Parathyroid adenoma (tissue), 2 donors: ENCODE measurements around the gene ZMAT3.

Experiments used
- H2AFZ ChIP-seq: fragments of 300-600 bp; sonication (generic); one replicate; pipeline ENCODE4 v1.7.0; 2017; ENCODE audit warnings: antibody characterized with exemption, mild to moderate bottlenecking
- H3K27ac ChIP-seq: fragments of 300-600 bp; sonication (generic); one replicate; pipeline ENCODE4 v1.7.0; 2017
- H3K27me3 ChIP-seq: fragments of 300-600 bp; sonication (generic); one replicate; pipeline ENCODE4 v1.7.0; 2017; ENCODE audit warnings: low read length; ENCODE audit not compliant: control insufficient read depth, insufficient read depth
- H3K36me3 ChIP-seq: fragments of 300-600 bp; sonication (generic); one replicate; pipeline ENCODE4 v1.7.0; 2017; ENCODE audit warnings: low read length; ENCODE audit not compliant: control insufficient read depth, insufficient read depth
- H3K4me1 ChIP-seq: fragments of 300-600 bp; sonication (generic); one replicate; pipeline ENCODE4 v1.7.0; 2017; ENCODE audit warnings: control low read depth
- H3K4me2 ChIP-seq: fragments of 300-600 bp; sonication (generic); one replicate; pipeline ENCODE4 v1.7.0; 2017; ENCODE audit warnings: low read length
- H3K4me3 ChIP-seq: fragments of 300-600 bp; sonication (generic); one replicate; pipeline ENCODE4 v1.7.0; 2017; ENCODE audit warnings: low read depth, low read length
- H3K79me2 ChIP-seq: fragments of 300-600 bp; sonication (generic); one replicate; pipeline ENCODE4 v1.7.0; 2017; ENCODE audit warnings: control low read depth
- H3K9ac ChIP-seq: fragments of 300-600 bp; sonication (generic); one replicate; pipeline ENCODE4 v1.7.0; 2017; ENCODE audit warnings: mild to moderate bottlenecking
- H3K9me3 ChIP-seq: fragments of 300-600 bp; sonication (generic); one replicate; pipeline ENCODE4 v1.7.0; 2017; ENCODE audit warnings: low read length; ENCODE audit not compliant: control insufficient read depth
- TF ChIP-seq, protein P1 (sequence below): fragments of 300-600 bp; sonication (generic); IDR thresholded peaks from one replicate; pipeline ENCODE4 v1.7.0; 2017; ENCODE audit warnings: antibody characterized with exemption, mild to moderate bottlenecking
- donor health status: primary hyperparathyroidism.

The ZMAT3 gene

DNA sequence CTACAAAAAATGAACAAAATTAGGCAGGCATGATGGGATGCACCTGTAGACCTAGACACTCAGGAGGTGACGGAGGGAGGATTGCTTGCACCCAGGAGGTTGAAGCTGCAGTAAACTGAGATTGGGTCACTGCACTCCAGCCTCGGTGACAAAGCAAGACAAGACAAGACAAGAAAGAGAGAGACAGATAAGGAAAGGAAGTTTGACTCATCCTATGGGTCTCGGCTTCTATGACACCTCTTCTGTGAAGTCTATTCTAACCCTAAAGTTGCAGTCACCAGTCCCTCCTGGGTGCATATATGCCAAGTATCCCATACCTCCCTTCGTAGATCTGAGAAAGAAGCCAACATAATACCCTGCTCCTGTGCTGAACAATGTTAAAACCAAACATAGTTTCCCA, 7.9 kb upstream of the ZMAT3 start:
- H3K27me3 ChIP-seq = no peaks in the 10 kb centered on the region
- H3K36me3 ChIP-seq = no peaks in the 10 kb centered on the region
- no peaks in the 10 kb centered on the region for H3K79me2 ChIP-seq
- TF ChIP-seq, protein P1, sequence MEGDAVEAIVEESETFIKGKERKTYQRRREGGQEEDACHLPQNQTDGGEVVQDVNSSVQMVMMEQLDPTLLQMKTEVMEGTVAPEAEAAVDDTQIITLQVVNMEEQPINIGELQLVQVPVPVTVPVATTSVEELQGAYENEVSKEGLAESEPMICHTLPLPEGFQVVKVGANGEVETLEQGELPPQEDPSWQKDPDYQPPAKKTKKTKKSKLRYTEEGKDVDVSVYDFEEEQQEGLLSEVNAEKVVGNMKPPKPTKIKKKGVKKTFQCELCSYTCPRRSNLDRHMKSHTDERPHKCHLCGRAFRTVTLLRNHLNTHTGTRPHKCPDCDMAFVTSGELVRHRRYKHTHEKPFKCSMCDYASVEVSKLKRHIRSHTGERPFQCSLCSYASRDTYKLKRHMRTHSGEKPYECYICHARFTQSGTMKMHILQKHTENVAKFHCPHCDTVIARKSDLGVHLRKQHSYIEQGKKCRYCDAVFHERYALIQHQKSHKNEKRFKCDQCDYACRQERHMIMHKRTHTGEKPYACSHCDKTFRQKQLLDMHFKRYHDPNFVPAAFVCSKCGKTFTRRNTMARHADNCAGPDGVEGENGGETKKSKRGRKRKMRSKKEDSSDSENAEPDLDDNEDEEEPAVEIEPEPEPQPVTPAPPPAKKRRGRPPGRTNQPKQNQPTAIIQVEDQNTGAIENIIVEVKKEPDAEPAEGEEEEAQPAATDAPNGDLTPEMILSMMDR = no peak
- no peak overlapping the region for H3K4me3 ChIP-seq
- no peaks in the 10 kb centered on the region for H3K9me3 ChIP-seq
- H2AFZ ChIP-seq = no peak overlapping the region
- no peak overlapping the region for H3K9ac ChIP-seq
- H3K27ac ChIP-seq = no peak overlapping the region
- no peaks in the 10 kb centered on the region for H3K4me1 ChIP-seq
- no peak overlapping the region for H3K4me2 ChIP-seq

DNA sequence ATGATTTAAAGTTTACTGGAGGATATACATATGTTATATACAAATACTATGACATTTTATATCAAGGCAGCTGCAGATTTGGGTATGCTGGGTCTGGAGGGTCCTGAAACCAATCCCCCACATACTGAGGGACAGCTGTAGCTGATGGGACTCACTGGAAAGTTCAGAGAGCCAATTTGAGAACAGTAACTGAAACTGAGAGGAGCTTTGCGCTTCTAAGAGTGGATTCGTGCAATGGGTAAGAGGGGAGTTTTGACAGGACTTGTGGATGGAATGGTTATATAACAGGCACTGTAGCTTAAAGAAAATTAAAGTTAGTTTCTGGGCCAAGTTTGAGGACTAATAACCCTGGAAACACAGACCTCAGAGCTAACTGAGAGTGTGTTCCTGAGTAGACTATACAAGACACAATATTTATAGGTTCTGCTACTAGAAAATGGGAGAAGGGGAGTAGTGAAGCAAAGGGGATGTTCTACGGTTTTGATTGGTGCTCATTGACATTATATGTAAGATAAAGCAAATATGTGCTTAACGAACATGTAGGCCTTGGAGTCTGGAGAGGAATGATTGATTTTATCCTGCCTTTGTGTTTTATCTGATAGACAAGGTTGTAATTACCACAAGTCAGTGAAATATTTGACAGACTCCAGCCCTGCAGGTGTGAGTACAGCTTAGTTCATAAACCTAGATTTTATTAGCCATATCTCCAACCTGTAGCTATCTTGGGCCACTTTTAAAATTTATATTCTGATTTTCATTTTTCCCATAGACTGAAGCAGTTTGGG, 4.8 kb upstream of the ZMAT3 start:
- Histone ChIP-seq H3K9ac (no peak overlapping the region), H3K36me3 (no peaks in the 10 kb centered on the region), H3K4me2 (no peak overlapping the region), H3K4me3 (no peak overlapping the region), H3K9me3 (no peaks in the 10 kb centered on the region), H2AFZ (no peak overlapping the region), H3K27ac (no peak overlapping the region), H3K79me2 (no peaks in the 10 kb centered on the region), H3K27me3 (no peaks in the 10 kb centered on the region), H3K4me1 (peaks cover 3% of the 10 kb centered on the region)
- TF ChIP-seq, protein P1 = no peak

DNA sequence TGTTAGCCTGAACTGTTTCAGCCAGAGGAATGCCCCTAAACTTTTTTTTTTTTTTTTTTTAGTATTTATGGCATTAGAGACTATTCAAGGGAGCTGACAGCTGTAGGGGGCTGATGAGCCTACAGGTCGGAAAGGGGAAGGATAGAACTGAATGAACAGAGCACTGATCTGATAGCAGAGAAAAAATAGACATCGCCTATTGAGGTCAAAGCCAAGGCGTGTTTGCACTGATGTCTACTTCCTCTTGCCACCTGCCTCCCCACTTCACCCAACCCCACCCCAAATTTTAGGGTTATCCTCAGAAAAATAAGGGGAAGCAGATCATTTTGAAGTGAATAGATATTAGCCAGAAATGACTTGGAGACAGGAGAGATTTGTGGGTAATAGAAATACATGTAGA, 3.0 kb upstream of the ZMAT3 start:
- no peak overlapping the region for H3K27ac ChIP-seq
- H3K79me2 ChIP-seq = no peaks in the 10 kb centered on the region
- no peak overlapping the region for H2AFZ ChIP-seq
- no peaks in the 10 kb centered on the region for H3K27me3 ChIP-seq
- no peak overlapping the region for H3K9ac ChIP-seq
- H3K9me3 ChIP-seq = no peaks in the 10 kb centered on the region
- TF ChIP-seq, protein P1 = no peak
- H3K4me1 ChIP-seq = peaks cover 3% of the 10 kb centered on the region
- no peaks in the 10 kb centered on the region for H3K36me3 ChIP-seq
- no peak overlapping the region for H3K4me2 ChIP-seq
- H3K4me3 ChIP-seq = no peak overlapping the region

DNA sequence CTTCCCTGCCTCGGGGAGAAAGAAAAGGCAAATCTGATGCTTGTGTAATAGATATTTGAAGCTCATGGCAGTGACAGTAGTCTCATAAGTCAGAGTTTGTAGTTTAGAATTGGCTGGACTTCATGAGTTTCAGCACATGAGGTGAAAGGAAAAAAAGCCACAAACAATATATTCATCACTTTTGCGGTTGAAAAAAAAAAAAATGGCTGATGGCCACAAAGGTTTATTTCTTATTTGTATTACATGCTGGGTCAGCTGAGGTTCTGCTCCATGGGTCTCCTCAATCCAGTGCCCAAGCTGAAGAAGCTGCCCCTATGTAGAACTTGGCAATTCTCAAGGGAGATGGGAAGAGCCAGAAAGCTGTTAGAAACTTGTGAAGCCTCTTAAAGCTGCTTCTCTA, 2.2 kb upstream of the ZMAT3 start:
- Histone ChIP-seq H3K4me2 (no peak overlapping the region), H3K9me3 (no peaks in the 10 kb centered on the region), H2AFZ (no peak overlapping the region), H3K9ac (no peak overlapping the region), H3K27me3 (no peaks in the 10 kb centered on the region), H3K36me3 (no peaks in the 10 kb centered on the region), H3K79me2 (no peaks in the 10 kb centered on the region), H3K4me1 (peaks cover 3% of the 10 kb centered on the region), H3K4me3 (no peak overlapping the region), H3K27ac (no peak overlapping the region)
- TF ChIP-seq, protein P1 = no peak

DNA sequence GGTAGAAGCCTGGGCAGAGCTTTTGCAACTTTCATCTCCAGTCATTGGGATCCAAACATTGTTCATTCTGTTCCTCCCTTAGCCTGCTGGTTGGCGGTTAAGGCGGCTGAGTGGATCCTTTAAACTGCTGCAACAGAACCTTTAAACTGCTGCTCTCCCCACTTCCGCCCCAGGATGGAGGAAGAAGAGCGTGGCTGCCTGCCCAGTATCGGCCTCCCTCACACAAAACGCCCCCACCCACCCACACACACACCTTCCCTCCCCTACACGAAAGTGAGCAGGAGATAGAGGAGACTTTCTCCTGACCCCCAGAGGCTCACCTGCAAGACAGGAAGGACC, 460 bp upstream of the ZMAT3 start:
- Histone ChIP-seq H2AFZ (peak overlapping the region; percentile 81), H3K27me3 (no peaks in the 10 kb centered on the region), H3K9ac (peak overlapping the region; percentile 8), H3K9me3 (no peaks in the 10 kb centered on the region), H3K27ac (peak overlapping the region; percentile 81), H3K4me1 (peaks cover 3% of the 10 kb centered on the region), H3K36me3 (no peaks in the 10 kb centered on the region), H3K4me2 (peak overlapping the region; percentile 93), H3K79me2 (peaks cover 17% of the 10 kb centered on the region), H3K4me3 (peak overlapping the region; percentile 68)
- TF ChIP-seq, protein P1 = no peak
